Left renal cortex interstitium (tissue), 4 donors: ENCODE data around the gene PPT2. TPM values are rescaled to one million over a fixed set of nuclear protein-coding genes. Genes with fewer than 3 reads are reported as not detected.

Experiments
- DNase-seq, 4 donors: peaks; one replicate each; pipeline ENCODE4 v3.0.0-alpha.2; 2013; ENCODE audit warnings: low read depth in 4 of 4, low spot score in 2 of 4, missing footprints in 1 of 4
- polyA plus RNA-seq, 4 donors: library from polyadenylated mRNA; unstranded; fragments of 120-200 nt; gene quantifications; one replicate each; pipeline ENCODE4 v1.2.1, GENCODE V29; 2013; ENCODE audit not compliant: insufficient read length in 4 of 4

Gene PPT2
- polyA plus RNA-seq, 4 donors: 27.9 to 50.9 (median 36.7) TPM

- no peak for DNase-seq
Measured at GRCh38 chr6:32151181-32151862, 2.6 kb upstream of the PPT2 start.

GRCh38 chr6:32151863-32152768 is 1.8 kb upstream of the PPT2 start, which contains the start of gene PRRT1:
TSS of gene PRRT1 (minus strand) at chr6:32151939. CDS start at chr6:32151827, 112 bp downstream.
- DNase-seq: no peak

GRCh38 chr6:32152769-32153563 is 975 bp upstream of the PPT2 start:
- no peak for DNase-seq

GRCh38 chr6:32154514-32155161 is 697 bp downstream of the PPT2 start:
- no peak for DNase-seq

- no peak for DNase-seq
Measured at GRCh38 chr6:32156891-32157290, 3.0 kb downstream of the PPT2 start.

- DNase-seq: no peak
Measured at GRCh38 chr6:32158052-32158451, 4.1 kb downstream of the PPT2 start.

- DNase-seq: no peak
Measured at GRCh38 chr6:32163559-32164258, 9.8 kb downstream of the PPT2 start.

GRCh38 chr6:32164295-32164694 is 10.4 kb downstream of the PPT2 start, which contains the start of gene EGFL8:
TSS of gene EGFL8 (plus strand) at chr6:32164595. CDS start at chr6:32166166, 1,571 bp downstream.
- no peak for DNase-seq

- DNase-seq: no peak
Measured at GRCh38 chr6:32166411-32167061, 12.6 kb downstream of the PPT2 start.

- no peak for DNase-seq
Measured at GRCh38 chr6:32167154-32167760, 13.3 kb downstream of the PPT2 start.

GRCh38 chr6:32167761-32168262 is 13.9 kb downstream of the PPT2 start:
- no peak for DNase-seq

- DNase-seq: no peak
Measured at GRCh38 chr6:32168350-32168749, 14.4 kb downstream of the PPT2 start.

GRCh38 chr6:32168807-32169591 is 15.1 kb downstream of the PPT2 start:
- no peak for DNase-seq

- no peak for DNase-seq
Measured at GRCh38 chr6:32170294-32170693, 16.4 kb downstream of the PPT2 start.

GRCh38 chr6:32171234-32171633 is 17.3 kb downstream of the PPT2 start:
- DNase-seq: no peak

- no peak for DNase-seq
Measured at GRCh38 chr6:32173051-32173727, 19.2 kb downstream of the PPT2 start.

GRCh38 chr6:32174416-32174815 is 20.5 kb downstream of the PPT2 start:
- no peak for DNase-seq
